Osteoblast (primary cell): ENCODE data around the gene PDE4B. TPM values are rescaled to one million over a fixed set of nuclear protein-coding genes. Genes with fewer than 3 reads are reported as not detected.

ENCODE experiments used
- DNase-seq: peaks from one replicate; pipeline ENCODE4 v3.0.0; 2011; ENCODE audit warnings: low spot score, mixed read lengths; ENCODE audit not compliant: insufficient read length; ENCODE audit errors: missing footprints
- H2AFZ ChIP-seq: 2 replicates; pipeline ENCODE4 v1.6.0; 2011; ENCODE audit warnings: mild to moderate bottlenecking, low read length
- H3K27ac ChIP-seq: 2 replicates; pipeline ENCODE4 v1.5.1; 2011; ENCODE audit warnings: mild to moderate bottlenecking, low read depth, low read length, moderate library complexity
- H3K27me3 ChIP-seq: 2 replicates; pipeline ENCODE4 v1.6.0; 2012; ENCODE audit warnings: mild to moderate bottlenecking, control low read depth, inconsistent platforms, low read length, moderate library complexity; ENCODE audit not compliant: insufficient read depth
- H3K36me3 ChIP-seq: 2 replicates; pipeline ENCODE4 v1.5.1; 2011; ENCODE audit warnings: mild to moderate bottlenecking, low read length, control low read depth, moderate library complexity; ENCODE audit not compliant: insufficient read depth
- H3K4me1 ChIP-seq: 2 replicates; pipeline ENCODE4 v1.5.1; 2011; ENCODE audit warnings: mild to moderate bottlenecking, low read length, control low read depth, moderate library complexity; ENCODE audit not compliant: insufficient read depth
- H3K4me2 ChIP-seq: 2 replicates; pipeline ENCODE4 v1.6.0; 2011; ENCODE audit warnings: mild to moderate bottlenecking, low read length; ENCODE audit not compliant: insufficient read depth
- H3K4me3 ChIP-seq: fragments of 200-600 bp; sonication (generic); 3 replicates; pipeline ENCODE4 v1.5.1; 2012; ENCODE audit warnings: mild to moderate bottlenecking, low read length, inconsistent platforms; ENCODE audit not compliant: insufficient read depth
- H3K79me2 ChIP-seq: 2 replicates; pipeline ENCODE4 v1.6.0; 2012; ENCODE audit warnings: mild to moderate bottlenecking, low read length, control low read depth, inconsistent platforms; ENCODE audit not compliant: insufficient read depth
- H3K9me3 ChIP-seq: 2 replicates; pipeline ENCODE4 v1.5.1; 2011; ENCODE audit warnings: low read depth, low read length, control low read depth
- H4K20me1 ChIP-seq: 2 replicates; pipeline ENCODE4 v1.6.0; 2012; ENCODE audit warnings: mild to moderate bottlenecking, low read length, control low read depth; ENCODE audit not compliant: insufficient read depth
- total RNA-seq: library from RNA; depleted of rRNA; stranded (reverse); fragments of >200 nt; gene quantifications from 2 replicates; pipeline ENCODE4 v1.2.3, GENCODE V29; 2012
- TF ChIP-seq, protein P1 (sequence below): IDR thresholded peaks from 2 replicates; pipeline ENCODE4 v1.5.1; 2011; ENCODE audit warnings: mild to moderate bottlenecking, low read depth, low read length, moderate library complexity; ENCODE audit errors: extremely low read depth

The PDE4B gene
- total RNA-seq, 1 donor: 21.4 TPM

DNA sequence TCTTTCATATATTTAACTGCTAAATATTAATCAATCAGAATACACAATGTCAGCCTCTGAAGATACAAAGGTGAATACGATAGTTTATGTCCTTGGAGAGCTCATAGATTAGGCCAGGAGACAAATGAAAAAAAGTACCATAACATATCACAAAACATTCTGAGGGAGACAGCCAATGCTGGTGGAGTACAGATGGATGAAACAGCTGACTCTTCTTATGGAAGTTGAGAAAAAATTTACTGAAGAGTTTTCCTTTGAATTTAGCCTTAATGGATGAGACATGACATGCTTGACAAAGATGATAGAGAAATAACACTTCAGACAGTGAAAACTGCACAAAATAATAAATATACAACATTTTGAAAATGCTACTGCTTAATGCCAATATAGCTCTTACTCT, 193.5 kb downstream of the PDE4B start:
- TF ChIP-seq, protein P1, sequence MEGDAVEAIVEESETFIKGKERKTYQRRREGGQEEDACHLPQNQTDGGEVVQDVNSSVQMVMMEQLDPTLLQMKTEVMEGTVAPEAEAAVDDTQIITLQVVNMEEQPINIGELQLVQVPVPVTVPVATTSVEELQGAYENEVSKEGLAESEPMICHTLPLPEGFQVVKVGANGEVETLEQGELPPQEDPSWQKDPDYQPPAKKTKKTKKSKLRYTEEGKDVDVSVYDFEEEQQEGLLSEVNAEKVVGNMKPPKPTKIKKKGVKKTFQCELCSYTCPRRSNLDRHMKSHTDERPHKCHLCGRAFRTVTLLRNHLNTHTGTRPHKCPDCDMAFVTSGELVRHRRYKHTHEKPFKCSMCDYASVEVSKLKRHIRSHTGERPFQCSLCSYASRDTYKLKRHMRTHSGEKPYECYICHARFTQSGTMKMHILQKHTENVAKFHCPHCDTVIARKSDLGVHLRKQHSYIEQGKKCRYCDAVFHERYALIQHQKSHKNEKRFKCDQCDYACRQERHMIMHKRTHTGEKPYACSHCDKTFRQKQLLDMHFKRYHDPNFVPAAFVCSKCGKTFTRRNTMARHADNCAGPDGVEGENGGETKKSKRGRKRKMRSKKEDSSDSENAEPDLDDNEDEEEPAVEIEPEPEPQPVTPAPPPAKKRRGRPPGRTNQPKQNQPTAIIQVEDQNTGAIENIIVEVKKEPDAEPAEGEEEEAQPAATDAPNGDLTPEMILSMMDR: no peak
- DNase-seq: no peak
- Histone ChIP-seq H2AFZ (no peak overlapping the region), H3K27me3 (no peaks in the 10 kb centered on the region), H3K27ac (no peak overlapping the region), H3K79me2 (no peaks in the 10 kb centered on the region), H3K4me2 (no peak overlapping the region), H4K20me1 (no peaks in the 10 kb centered on the region), H3K9me3 (no peaks in the 10 kb centered on the region), H3K4me3 (no peak overlapping the region), H3K36me3 (no peaks in the 10 kb centered on the region), H3K4me1 (peaks cover 5% of the 10 kb centered on the region)

DNA sequence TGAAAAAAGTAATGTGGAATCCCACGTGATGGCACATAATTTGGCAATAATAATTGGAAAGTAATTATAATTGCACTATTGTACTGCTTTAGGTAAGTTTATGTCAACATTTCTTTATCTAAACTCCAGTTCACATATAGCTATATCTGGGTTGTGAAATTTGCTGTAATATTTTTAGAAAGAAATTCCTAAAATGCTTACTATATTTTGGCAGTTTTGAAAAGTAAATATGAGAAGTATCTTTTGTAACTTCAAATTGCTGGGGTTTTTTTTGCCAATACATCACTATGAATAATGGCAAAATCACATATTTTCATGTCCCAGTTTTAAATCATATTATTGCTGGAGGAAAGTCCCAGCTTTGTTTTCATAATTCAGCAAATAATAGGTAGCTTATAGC, 197.5 kb downstream of the PDE4B start:
- Histone ChIP-seq H3K4me3 (no peak overlapping the region), H4K20me1 (no peaks in the 10 kb centered on the region), H3K9me3 (no peaks in the 10 kb centered on the region), H3K27ac (no peak overlapping the region), H3K4me1 (peaks cover 11% of the 10 kb centered on the region), H3K36me3 (no peaks in the 10 kb centered on the region), H2AFZ (no peak overlapping the region), H3K27me3 (no peaks in the 10 kb centered on the region), H3K4me2 (no peak overlapping the region), H3K79me2 (no peaks in the 10 kb centered on the region)
- TF ChIP-seq, protein P1: no peak
- no peak for DNase-seq

DNA sequence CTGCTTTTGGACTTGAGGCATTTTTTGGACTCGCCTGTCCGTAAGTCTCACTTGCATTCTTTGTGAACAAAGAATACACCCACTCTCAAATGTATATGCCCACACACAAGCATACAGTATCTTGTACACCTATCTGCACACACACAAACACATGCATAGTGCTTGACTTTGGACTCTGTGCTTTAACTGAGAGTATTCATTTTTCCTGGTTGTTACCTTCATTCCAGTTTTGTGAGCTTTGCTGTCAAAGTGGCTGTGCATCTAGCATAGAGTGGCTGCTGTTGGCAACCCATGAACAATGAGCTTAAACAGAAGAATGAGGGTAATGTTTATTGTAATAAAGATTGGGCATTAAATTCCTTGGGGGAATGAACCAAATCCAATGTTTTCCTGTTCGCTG, 199.0 kb downstream of the PDE4B start:
- H4K20me1 ChIP-seq: no peaks in the 10 kb centered on the region
- H3K27ac ChIP-seq: no peak overlapping the region
- TF ChIP-seq, protein P1: no peak
- H3K79me2 ChIP-seq: no peaks in the 10 kb centered on the region
- no peak overlapping the region for H2AFZ ChIP-seq
- DNase-seq: no peak
- H3K36me3 ChIP-seq: no peaks in the 10 kb centered on the region
- no peaks in the 10 kb centered on the region for H3K9me3 ChIP-seq
- H3K4me3 ChIP-seq: no peak overlapping the region
- H3K4me2 ChIP-seq: no peak overlapping the region
- peaks cover 11% of the 10 kb centered on the region for H3K4me1 ChIP-seq
- no peaks in the 10 kb centered on the region for H3K27me3 ChIP-seq

DNA sequence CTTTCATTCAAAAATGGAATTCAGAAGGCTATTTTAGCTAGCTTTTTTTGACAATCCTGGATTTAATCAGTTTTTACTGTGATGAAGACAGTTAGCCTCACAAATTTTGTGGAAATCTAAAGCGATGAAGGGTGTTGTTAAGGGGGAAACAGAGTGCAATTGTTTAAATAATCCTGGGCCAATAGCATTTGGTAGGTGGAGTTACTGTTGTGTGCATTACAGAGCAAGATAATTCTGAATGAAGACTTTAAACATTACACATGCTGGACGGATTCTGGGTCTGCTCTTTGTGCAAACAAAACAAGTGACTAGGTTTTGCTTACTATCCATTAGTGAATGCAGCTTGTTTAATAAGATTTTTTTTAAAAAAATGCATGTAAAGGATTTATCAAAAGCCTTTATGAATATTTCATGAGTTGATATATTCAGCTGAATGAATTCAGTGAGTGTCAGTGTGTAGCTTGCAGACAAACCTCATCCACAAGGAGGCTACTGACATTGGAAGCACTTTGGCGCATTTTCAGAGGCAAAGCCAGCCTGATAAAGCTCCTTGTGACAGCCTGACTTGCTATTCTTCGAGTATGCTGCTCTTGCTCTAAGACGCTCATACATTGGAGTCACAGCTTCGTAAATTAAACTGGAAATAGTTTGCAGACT, 199.6 kb downstream of the PDE4B start:
- DNase-seq: no peak

More for the DNA sequence above, 199.6 kb downstream of the PDE4B start:
- Histone ChIP-seq H3K36me3 (no peaks in the 10 kb centered on the region), H4K20me1 (no peaks in the 10 kb centered on the region), H3K27me3 (no peaks in the 10 kb centered on the region), H3K4me2 (peak overlapping the region; percentile 14), H3K9me3 (no peaks in the 10 kb centered on the region), H3K79me2 (no peaks in the 10 kb centered on the region), H3K4me3 (no peak overlapping the region), H3K4me1 (peaks cover 11% of the 10 kb centered on the region), H2AFZ (peak overlapping the region; percentile 12), H3K27ac (no peak overlapping the region)
- TF ChIP-seq, protein P1: no peak
